ENCODE results near the gene KLHL29.

Gene KLHL29

DNA sequence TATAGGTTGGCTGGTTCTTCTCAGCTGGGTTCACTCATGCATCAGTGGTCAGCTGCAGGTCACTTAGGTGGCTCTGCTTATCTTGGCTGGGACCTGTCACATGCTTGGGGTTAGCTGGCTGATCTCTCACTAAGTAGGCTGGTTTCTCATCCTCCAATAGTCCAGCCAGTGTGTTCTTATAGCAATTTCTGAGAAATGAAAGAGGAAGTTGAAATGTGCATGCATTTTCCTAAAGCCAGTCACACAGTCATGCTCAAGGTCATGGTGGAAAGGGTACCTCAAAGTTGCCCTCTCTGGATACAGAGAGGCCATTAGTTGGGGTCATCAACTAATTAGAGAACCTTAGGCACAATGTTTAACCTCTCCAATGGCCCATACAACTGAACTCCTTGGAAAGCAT lies 64.4 kb downstream of the KLHL29 start:
- DNase-seq (ENCODE audit: low read depth in 2 of 2) = no peak

DNA sequence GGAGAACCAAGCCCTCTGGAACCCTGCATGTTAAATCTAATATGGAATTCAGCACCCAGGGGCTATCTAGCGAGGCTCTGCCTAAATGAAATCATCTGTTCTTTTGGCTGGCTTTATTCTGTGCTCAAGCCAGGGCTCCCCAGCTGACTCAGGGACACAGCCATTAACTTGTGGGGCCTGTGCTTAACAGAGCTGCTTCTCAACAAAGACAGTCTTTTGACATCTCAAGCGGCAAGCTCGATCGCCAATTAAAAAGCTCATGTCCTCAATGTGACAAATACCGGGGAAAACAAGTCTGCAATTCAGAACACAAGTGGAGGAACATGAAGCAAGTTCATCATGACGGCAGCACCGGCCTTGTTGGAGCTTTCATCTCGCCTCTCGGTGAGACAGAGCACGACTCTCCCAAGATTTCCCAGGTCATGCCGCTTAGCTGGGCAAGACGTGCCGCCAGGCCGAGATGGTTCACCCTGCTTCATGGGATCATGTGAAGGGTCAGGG lies 64.9 kb downstream of the KLHL29 start:
- no peak for DNase-seq (ENCODE audit: low read depth in 2 of 2)

DNA sequence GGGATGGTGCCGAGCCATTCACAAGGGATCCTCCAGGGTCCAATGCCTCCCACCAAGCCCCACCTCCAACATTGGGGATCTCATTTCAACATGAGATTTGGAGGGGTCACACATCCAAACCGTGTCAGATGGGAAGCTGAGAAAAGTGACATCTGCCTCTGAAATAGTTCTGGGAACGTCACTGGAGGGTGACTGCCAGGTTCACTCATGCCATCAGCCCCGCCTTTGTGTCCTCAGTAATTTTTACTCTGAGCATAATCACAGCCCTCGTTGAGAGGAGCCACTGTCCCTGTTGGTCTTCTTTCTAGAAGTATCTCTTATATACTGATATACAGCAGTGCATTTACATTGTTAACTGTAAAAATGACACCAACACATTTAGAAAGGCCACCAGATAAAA lies 67.4 kb downstream of the KLHL29 start:
- no peak for DNase-seq (ENCODE audit: low read depth in 2 of 2)

DNA sequence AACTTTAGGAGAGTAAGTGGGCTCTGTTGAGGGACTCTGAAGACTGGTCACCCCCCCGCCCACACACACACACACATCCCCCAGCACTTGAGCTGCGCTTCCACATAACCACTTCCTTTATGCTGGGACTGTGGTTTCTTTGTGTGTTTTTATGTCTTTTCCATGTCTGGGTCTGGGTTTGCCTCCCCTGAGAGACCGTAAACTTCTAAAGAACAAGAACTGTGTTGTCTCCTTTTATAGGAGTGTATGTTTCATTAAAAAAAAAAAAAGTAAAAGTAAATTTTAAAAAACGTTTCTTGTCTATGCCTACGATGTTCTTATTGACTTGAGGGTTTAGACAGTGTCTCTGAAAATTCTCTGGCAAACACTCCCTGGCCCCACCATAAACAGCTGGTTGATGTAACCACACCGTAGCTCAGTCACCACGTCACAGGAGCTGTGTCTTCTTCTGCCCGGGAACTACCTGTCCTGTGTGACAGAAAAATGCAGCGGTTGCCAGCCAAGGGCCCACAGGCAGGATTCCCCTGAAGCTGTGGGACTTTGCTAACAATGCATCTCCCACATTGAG lies 68.0 kb downstream of the KLHL29 start:
- DNase-seq (ENCODE audit: low read depth in 2 of 2) = peak; percentile 36

DNA sequence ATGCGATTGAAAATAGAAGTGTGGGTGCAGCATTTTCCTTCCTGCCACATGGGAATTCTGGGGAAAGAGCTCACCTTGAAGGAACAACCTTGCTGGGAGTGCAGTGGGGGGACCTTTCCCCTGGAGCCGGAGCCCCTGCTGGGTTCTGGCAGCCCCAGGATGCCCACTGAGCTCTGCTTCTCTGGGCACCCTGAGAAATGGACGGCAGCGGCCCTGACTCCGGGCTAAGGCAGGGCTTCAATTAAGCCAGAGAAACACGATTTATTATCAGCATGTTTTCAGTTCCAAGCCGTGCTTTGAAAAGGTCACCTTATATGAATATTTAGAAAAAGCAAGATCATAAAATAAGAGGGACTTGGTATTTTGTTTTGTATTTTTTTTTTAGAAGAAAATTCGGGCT lies 68.5 kb downstream of the KLHL29 start:
- DNase-seq (ENCODE audit: low read depth in 2 of 2) = no peak

DNA sequence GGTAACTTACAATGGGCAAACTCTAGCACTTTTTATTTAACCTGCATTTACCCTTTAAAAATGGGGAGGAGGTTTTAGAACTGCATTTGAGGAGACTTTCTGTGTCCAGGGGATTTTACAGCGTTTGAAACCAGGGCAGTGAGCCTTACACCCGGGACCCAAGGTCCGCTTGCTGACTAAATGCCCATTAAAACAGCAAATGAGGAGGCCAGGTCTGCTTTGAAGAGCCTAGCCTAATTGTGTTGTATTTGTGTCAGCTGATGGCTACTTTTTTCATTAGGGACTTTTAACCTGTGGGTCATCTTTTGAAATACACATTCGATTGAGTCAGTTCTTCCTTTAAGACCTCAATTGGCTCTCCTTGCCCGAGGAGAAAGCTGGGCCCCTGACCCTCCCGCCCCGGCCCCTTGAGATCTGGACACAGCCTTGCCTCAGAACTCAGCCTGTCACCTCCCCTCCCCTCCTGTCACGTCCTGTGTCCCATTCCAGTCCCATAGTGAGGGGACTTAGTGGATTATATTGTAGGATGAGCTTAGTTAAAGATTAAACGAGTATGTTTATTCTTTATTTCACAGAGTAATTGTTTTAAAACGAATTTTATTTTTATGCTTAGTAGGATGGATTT lies 69.0 kb downstream of the KLHL29 start:
- DNase-seq (ENCODE audit: low read depth in 2 of 2) = no peak

DNA sequence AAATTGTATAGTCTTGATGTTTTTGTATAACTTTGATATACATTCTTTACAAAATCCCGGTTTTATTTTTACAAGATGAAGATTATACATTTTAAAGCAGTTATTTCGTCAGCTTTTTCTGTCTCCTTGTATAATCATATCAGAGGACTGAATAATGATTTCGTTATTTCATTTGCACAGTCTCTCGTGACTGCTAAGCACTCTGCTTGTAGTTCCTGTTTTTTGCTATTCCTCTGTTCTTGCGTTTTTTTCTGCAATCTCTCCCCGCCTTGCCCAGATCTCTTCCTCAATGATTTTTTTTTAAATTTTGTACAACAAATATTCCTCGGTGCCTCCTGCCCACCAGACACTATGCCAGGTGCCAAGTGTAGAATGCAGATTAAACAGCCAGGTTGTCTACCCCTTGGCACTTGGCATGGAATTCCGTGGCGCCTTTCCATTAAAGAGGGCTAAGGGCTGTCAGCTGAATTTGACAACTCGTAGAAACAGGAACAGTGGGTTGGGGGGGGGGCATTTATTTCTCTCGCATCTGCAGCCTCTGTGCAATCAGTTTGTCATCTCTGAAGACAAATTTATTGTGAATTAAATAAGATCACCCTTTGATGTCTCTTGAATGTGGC lies 69.6 kb downstream of the KLHL29 start:
- no peak for DNase-seq (ENCODE audit: low read depth in 2 of 2)

DNA sequence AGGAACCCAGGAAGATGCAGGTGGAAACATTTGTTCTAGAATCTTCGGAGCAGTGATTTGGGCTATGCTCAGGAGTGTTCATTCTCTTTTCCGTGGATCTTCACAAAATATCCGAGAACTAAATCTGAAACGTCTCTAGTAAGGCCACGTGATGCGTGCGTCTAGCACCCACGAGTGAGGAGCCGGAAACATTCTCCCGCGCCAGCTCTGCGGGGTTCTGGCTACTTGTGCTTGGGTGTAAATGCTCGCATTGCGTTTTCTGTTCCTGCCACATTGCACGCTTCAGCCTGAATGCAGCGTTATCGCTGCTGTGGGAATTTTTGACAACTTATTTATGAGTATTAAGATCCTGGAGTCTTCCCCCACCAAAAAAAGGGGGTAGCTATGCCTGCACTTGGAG lies 71.4 kb downstream of the KLHL29 start:
- no peak for DNase-seq (ENCODE audit: low read depth in 2 of 2)

DNA sequence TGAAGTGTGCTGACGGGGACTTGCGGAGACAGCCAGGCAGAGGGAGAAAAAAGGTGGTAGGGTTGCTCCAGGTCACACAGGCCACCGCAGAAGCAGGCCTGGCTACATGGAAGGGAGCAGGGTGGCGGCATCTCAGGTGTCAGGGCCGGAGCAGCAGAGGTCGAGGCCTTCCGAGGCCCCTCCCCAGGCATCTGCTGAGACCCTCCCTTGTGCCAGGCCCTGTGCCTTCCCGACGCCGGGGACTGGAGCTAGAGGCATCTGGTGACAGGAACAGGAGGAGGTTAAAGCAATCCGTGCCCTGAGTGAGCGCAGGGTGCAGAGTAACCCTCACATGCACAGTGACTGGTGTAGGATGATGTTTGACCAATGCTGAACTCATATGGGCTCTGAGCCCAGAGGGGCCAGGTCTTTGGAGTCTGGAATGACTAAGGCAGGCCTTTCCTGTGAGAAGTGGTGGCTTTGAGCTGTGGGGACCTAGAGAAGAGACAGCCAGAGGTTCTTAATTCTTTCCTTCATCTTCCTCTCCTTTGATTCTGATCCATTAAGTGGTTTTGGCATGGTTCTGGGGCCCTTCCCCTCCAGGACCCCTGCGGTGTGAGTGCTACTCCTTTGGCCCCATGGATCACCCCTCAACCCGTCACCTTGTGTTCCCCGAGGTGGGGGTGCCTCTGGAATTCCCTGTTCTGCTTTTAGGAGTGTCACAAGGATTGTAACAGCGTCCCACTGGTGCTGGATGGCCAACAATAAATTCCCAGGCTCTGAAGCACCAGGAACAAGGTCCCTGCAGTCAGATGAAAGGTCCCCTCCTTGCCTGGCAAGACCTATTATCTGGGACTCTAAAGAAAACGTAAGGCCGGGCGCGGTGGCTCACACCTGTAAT lies 72.1 kb downstream of the KLHL29 start:
- no peak for DNase-seq (ENCODE audit: low read depth in 2 of 2)

DNA sequence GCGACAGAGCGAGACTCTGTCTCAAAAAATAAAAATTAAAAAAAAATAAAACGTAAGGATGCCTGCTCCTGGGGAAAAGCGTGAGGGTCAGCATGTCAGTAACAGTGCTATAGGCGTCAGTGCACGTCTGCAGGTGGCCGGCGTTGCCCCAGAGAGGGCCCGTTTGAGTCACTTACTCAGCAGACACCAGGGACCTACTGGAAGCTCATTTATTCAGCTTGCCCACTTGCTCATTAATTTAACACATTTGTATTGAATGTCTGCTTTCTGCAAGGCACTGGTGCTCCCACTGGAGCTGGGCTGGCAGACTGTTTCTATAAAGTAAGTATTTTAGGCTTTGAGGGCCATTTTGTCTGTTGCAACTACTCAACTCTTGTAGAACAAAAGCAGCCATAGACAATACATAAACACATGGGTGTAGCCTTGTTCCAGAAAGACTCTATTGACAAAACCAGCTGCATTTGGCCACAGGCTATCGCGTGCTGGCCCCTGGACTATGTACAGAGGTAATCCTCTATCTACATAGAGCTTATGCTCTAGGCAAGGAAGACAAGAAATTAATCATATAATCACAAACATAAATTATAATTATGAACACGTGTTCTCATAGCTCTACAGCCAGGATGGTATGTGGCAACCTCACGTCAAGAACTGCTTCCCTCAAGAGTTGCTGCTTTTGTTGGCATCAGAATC lies 73.2 kb downstream of the KLHL29 start:
- no peak for DNase-seq (ENCODE audit: low read depth in 2 of 2)

DNA sequence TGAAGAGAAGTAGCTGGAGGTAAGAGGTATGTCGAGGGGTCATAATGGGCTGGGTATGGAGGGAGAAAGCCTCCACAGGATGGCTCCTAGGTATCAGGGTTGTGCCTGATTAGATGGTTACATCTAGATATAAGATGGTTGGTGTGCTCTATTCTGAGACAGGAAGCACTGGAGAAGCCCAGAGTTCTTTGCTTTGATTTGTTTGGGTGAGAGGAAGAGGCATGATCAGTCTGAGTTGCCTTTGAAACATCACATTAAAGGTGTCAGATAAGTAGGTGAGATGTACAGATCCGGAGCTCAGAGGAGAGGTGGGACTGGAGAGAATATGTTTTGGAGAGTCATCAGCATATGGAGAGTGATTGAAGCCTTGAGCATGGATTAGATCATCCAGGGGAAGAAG lies 74.1 kb downstream of the KLHL29 start:
- DNase-seq (ENCODE audit: low read depth in 2 of 2) = no peak

DNA sequence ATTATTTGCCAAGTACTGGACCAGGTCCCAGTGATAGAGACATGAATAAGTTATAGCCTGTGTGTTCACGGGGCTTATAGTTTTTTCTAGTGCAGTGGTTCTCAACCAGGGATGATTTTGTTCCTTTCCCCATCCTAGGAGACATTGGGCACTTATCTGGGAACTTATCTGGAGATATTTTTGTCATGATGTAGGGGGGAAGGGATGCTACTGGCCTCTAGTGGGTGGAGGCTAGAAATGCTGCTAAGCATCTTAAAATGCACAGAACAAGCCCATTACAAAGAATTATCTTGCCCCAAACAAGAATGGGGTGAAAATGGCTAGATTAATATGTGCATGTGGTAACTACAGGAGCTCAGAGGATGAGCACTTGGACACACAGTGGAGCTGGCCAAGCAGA lies 75.2 kb downstream of the KLHL29 start:
- no peak for DNase-seq (ENCODE audit: low read depth in 2 of 2)

DNA sequence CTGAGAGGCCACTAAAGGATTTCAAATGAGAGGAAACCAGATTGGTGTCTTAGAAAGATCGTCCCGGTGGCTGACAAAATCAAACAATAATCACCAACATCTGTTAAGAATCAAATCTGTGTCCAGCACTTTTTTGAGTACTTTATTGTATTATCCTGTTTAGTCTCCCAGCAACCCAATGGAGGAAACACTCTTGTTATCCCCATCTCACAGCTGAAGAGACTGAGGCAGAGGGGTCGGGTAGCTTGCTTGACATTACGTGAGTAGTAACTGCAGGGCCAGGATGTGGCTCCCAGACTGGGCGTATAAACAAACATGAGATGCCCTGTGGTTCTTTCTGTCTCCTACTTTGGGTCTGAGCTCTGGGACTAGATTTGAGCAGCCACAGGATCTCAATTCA lies 76.0 kb downstream of the KLHL29 start:
- DNase-seq (ENCODE audit: low read depth in 2 of 2) = no peak

DNA sequence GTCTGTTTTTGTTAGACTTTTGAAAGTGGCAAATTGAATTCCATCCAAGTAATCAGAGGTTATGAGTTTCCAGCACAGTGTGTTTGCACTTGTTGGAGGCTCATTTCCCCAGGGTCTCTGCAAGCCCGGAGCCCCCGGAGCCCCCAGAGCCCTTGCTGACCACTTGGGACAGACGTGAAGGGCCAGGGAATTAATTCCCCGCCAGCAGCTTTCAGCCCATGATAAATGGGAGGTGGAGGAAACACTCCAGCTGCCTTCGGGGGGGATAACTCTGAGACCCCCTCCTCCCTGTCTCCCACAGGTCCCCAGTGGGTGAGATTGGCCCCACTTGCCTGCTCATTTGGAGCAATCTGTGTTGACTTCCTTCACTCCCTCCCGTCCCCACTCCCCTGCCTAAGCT lies 79.2 kb downstream of the KLHL29 start:
- no peak for DNase-seq (ENCODE audit: low read depth in 2 of 2)

DNA sequence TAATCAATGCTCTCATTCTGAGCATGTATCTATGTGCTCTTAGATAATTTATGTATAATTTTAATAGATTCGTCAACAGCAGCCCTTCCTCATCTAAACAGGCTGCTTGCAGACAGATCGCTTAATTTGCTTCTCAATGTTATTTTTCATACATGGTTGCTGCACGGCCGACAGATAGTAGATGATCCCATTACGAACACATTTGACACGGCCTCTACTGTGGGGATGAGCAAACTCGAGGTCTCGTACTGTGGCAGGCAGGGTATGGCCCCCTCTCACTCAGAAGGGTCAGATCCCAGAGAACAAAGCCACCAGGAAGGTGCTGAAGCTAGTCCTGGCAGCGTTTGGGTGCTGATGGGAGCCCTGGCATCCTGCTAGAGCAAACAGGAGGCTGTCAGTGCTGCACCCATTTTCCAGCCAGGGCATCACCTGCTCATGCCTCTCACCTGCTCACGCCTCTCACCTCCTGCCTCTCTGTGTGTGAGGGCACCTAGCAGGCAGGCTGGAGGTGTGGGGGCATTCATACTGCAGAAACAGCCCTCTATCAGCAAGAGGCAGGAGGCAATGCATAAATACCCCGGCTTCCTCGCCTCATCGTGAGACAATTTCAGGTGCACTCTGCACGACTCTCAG lies 80.0 kb downstream of the KLHL29 start:
- DNase-seq (ENCODE audit: low read depth in 2 of 2) = no peak

DNA sequence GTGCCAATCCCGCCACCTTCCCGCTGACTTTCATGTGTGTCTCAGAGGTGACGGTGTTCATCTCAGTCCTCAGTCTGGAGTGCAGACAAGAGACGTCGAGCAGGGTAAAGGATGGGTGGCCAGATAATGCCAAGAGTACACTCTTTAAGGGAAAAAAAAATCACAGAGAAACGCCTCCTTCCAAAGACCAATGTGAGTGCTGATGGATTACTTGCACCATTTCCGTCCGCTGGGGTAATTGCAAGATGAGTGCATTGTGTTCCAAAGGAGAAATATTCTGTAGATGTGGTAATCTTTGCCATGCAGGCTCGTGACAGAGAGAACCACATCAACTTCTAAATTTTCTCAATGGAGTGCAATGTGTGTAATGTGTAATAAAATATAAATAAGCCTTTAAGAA lies 81.0 kb downstream of the KLHL29 start:
- no peak for DNase-seq (ENCODE audit: low read depth in 2 of 2)

DNA sequence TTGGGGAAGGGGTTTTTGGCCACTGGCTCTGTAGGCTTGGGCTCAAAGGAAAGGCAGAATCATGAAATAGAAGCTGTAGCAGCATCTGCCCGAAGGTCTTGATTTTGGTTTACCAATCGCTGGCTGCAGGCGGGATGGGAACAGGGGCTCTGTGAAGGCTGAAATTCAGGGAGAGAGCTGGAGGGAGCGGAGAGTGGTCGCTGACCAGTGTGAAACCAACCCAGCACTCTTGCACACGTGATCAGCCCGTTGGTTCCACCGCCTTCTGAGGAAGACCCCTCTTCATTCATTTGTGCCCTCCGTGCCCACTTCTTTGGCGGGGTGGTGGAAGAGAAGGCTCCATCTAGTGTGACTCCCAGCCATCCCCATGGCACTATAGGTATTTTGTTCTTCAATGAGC lies 82.6 kb downstream of the KLHL29 start:
- no peak for DNase-seq (ENCODE audit: low read depth in 2 of 2)

DNA sequence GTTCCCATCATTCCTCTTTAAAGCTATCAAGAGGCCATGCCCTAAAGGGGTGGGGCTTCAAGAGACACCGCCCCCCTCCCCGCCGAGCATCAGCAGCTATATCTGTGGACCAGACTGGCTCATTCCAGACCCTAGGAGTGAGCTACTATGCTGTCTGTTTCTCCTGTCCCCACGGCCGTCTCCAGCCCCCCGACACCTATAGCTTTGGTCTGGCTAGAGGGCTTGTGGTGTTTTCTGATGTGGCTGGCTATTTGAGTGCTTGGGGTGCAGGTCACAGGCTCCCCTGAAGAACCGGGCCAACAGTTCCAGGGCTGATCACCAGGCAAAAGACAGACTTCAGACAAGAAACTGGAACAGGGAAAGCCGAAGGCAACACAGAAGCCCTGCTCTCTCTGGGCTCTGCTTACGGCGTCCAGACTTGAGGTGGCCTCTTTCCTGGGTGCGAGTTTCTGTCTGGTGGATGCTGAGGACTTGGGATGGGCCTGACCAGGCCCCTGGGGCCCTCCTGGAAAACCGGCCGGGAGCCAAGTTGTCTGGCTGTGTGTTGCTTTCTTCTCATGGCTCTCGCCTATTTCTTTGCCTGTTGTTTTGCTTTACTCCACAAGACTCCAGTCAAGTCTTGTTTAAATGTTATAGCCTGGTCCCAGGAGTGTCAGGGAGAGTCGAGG lies 83.6 kb downstream of the KLHL29 start:
- no peak for DNase-seq (ENCODE audit: low read depth in 2 of 2)

DNA sequence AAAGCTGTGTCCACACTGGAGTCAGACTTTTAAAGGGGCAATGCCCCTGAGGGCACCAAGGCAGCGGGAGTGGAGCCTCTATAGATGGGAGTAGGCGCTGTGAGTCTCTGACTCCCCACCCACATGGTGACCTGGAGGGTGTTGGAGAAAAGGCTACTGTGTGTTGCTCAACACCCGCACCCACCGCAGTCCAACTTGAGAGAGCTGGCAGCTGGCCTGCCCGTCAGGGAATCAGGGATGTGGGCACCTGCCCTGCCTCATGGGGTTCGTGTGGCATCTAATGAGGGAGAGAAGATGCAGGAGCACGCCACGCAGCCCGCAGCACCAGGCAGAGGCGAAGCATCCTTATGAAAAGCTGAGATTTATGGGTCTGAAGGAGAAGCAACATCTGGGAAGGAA lies 84.2 kb downstream of the KLHL29 start:
- no peak for DNase-seq (ENCODE audit: low read depth in 2 of 2)

DNA sequence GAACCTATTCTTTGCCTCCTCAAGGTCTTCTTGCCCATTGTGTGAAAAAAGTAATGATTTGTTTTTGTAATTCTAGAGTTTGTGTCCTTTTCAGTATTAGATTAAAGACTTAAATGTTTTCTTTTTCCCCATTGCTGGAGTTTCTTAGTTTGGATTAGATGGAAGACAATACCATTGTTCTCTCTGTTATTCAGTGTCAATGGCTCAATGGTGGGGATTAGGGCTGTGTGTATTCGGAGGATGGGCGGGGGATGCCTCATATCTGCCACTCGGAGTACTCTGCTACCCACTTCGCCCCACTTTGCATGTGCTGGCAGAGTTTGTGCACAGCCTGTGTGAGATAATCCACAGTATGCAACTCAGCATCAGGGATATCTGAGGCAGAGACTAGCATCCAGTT lies 90.1 kb downstream of the KLHL29 start:
- DNase-seq (ENCODE audit: low read depth in 2 of 2) = no peak

DNA sequence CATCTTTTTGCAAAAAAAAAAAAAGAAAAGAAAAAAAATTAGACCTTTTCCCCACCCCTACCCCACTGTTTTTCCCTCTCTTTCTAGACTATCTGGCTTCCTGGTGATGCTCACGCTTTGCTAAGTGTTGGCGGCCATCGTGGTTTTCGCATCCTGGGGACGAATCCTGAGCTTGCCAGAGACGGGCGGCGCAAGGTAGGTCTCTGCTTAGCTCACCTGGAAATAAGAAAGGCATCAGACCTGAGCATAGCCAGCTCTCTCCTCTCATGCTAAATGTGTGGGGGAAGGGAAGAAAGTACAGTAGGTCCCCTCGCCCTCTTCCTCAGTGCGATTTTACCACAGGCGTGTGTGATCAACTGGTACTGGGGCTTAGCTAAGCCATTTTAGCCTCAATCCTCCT lies 90.5 kb downstream of the KLHL29 start:
- no peak for DNase-seq (ENCODE audit: low read depth in 2 of 2)
